HG03103 (cell line): ENCODE results near the gene RCL1.
"Not testable (repeated sequence)": the region's sequence is repeated elsewhere in the genome, so short reads cannot be mapped to it uniquely, and the experiment has no call there.

ENCODE experiments used
- ATAC-seq: cut with Tn5 transposase; IDR thresholded peaks from one replicate; pipeline ENCODE4 v1.9.1; 2021; ENCODE audit warnings: low read depth; ENCODE audit not compliant: unreplicated experiment

Gene RCL1

GRCh38 chr9:4781408-4781807, 11.3 kb upstream of the RCL1 start:
- no peak for ATAC-seq

- ATAC-seq: not testable (repeated sequence)
Measured at GRCh38 chr9:4783191-4783590, 9.6 kb upstream of the RCL1 start.

GRCh38 chr9:4784403-4784802, 8.3 kb upstream of the RCL1 start:
- ATAC-seq: no peak

GRCh38 chr9:4786599-4786998, 6.1 kb upstream of the RCL1 start:
- no peak for ATAC-seq

- no peak for ATAC-seq
Measured at GRCh38 chr9:4787876-4788275, 4.9 kb upstream of the RCL1 start.

- no peak for ATAC-seq
Measured at GRCh38 chr9:4788703-4789102, 4.0 kb upstream of the RCL1 start.

GRCh38 chr9:4792054-4792571, 631 bp upstream of the RCL1 start:
- ATAC-seq: peak; percentile 27

GRCh38 chr9:4793459-4794395, 983 bp downstream of the RCL1 start:
- ATAC-seq: no peak

- no peak for ATAC-seq
Measured at GRCh38 chr9:4794691-4795090, 1.9 kb downstream of the RCL1 start.

GRCh38 chr9:4795108-4795507, 2.4 kb downstream of the RCL1 start:
- not testable (repeated sequence) for ATAC-seq

GRCh38 chr9:4796530-4796929, 3.8 kb downstream of the RCL1 start:
- ATAC-seq: no peak

- no peak for ATAC-seq
Measured at GRCh38 chr9:4796988-4797853, 4.5 kb downstream of the RCL1 start.

- ATAC-seq: no peak
Measured at GRCh38 chr9:4797854-4798150, 5.1 kb downstream of the RCL1 start.

- ATAC-seq: no peak
Measured at GRCh38 chr9:4798281-4799032, 5.7 kb downstream of the RCL1 start.

- ATAC-seq: no peak
Measured at GRCh38 chr9:4799033-4799430, 6.3 kb downstream of the RCL1 start.

- no peak for ATAC-seq
Measured at GRCh38 chr9:4799775-4800174, 7.0 kb downstream of the RCL1 start.

- ATAC-seq: no peak
Measured at GRCh38 chr9:4801156-4801555, 8.4 kb downstream of the RCL1 start.

GRCh38 chr9:4803670-4804530, 11.2 kb downstream of the RCL1 start:
- no peak for ATAC-seq

- no peak for ATAC-seq
Measured at GRCh38 chr9:4804531-4805016, 11.8 kb downstream of the RCL1 start.
